WTC11 (cell line): ENCODE measurements around the gene PHLPP2. TPM values are rescaled to one million over a fixed set of nuclear protein-coding genes. Genes with fewer than 3 reads are reported as not detected.

ENCODE experiments used
- ATAC-seq: fragments of 200-7000 bp; cut with Tn5 transposase; 2 replicates; pipeline ENCODE4 v1.10.0; 2021; ENCODE audit warnings: mild to moderate bottlenecking, moderate library complexity
- CTCF ChIA-PET: fragments of 300-600 bp; sonication (Branson Sonifier 250); formaldehyde crosslinking; loops from one replicate; lab custom pipeline; 2021; ENCODE audit warnings: antibody characterized with exemption; lab: Charles Lee
- POLR2A ChIA-PET: fragments of 350-600 bp; sonication (Branson Sonifier 250); formaldehyde crosslinking; loops from one replicate; lab custom pipeline; 2021; ENCODE audit warnings: antibody characterized with exemption; lab: Charles Lee
- DNase-seq: peaks from one replicate; pipeline ENCODE4 v3.0.0; 2021; ENCODE audit warnings: low spot score
- H3K27ac Mint-ChIP-seq: 2 replicates; pipeline ENCODE4 v1.8.0; 2021; ENCODE audit warnings: mixed read lengths
- H3K27me3 Mint-ChIP-seq: 2 replicates; pipeline ENCODE4 v1.8.0; 2021; ENCODE audit warnings: low read depth, mild to moderate bottlenecking, moderate library complexity, mixed read lengths
- H3K36me3 Mint-ChIP-seq: 2 replicates; pipeline ENCODE4 v1.8.0; 2021; ENCODE audit warnings: mixed read lengths
- H3K4me1 Mint-ChIP-seq: 2 replicates; pipeline ENCODE4 v1.8.0; 2022; ENCODE audit warnings: mixed read lengths
- H3K4me3 Mint-ChIP-seq: 2 replicates; pipeline ENCODE4 v1.8.0; 2021; ENCODE audit warnings: mild to moderate bottlenecking, moderate library complexity, mixed read lengths
- H3K9me3 Mint-ChIP-seq: 2 replicates; pipeline ENCODE4 v1.8.0; 2021; ENCODE audit warnings: mixed read lengths
- AFF4 ChIP-seq: sonication (generic); formaldehyde crosslinking; IDR thresholded peaks from 2 replicates; pipeline ENCODE4 v1.8.1; 2023; ENCODE audit warnings: mild to moderate bottlenecking, missing genetic modification reagents, borderline replicate concordance
- ATF1 ChIP-seq: sonication (generic); formaldehyde crosslinking; IDR thresholded peaks from 2 replicates; pipeline ENCODE4 v1.8.1; 2023; ENCODE audit warnings: mild to moderate bottlenecking, moderate library complexity, missing genetic modification reagents
- E2F1 ChIP-seq: sonication (generic); formaldehyde crosslinking; IDR thresholded peaks from 2 replicates; pipeline ENCODE4 v1.8.0; 2022; ENCODE audit warnings: mild to moderate bottlenecking, missing genetic modification reagents
- ESRRA ChIP-seq: sonication (generic); formaldehyde crosslinking; IDR thresholded peaks from 2 replicates; pipeline ENCODE4 v1.8.1; 2022; ENCODE audit warnings: mild to moderate bottlenecking, missing genetic modification reagents, borderline replicate concordance
- FOXJ3 ChIP-seq: sonication (generic); formaldehyde crosslinking; IDR thresholded peaks from 2 replicates; pipeline ENCODE4 v1.9.0; 2021; ENCODE audit warnings: missing genetic modification reagents, mild to moderate bottlenecking, borderline replicate concordance
- GABPB1 ChIP-seq: sonication (generic); formaldehyde crosslinking; IDR thresholded peaks from 2 replicates; pipeline ENCODE4 v1.8.1; 2023; ENCODE audit warnings: mild to moderate bottlenecking, missing genetic modification reagents
- GRHL2 ChIP-seq: fragments of 250-450 bp; sonication (Bioruptor Pico); IDR thresholded peaks from 2 replicates; pipeline ENCODE4 v1.8.0; 2022; ENCODE audit warnings: mild to moderate bottlenecking, moderate library complexity; ENCODE audit not compliant: insufficient replicate concordance, severe bottlenecking
- MYBL2 ChIP-seq: sonication (generic); formaldehyde crosslinking; IDR thresholded peaks from 2 replicates; pipeline ENCODE4 v1.8.1; 2023; ENCODE audit warnings: mild to moderate bottlenecking, moderate library complexity, missing genetic modification reagents
- NFYB ChIP-seq: sonication (generic); formaldehyde crosslinking; conservative IDR thresholded peaks from 2 replicates; pipeline ENCODE4 v1.8.0; 2022; ENCODE audit warnings: low read depth, missing genetic modification reagents
- NR2C2 ChIP-seq: sonication (generic); formaldehyde crosslinking; IDR thresholded peaks from 2 replicates; pipeline ENCODE4 v1.8.0; 2022; ENCODE audit warnings: mild to moderate bottlenecking, missing genetic modification reagents
- PRDM15 ChIP-seq: sonication (generic); formaldehyde crosslinking; IDR thresholded peaks from 2 replicates; pipeline ENCODE4 v1.8.0; 2022; ENCODE audit warnings: missing genetic modification reagents
- PRRX2 ChIP-seq: fragments of 250-450 bp; sonication (Bioruptor Pico); IDR thresholded peaks from 2 replicates; pipeline ENCODE4 v1.8.0; 2021; ENCODE audit warnings: mild to moderate bottlenecking
- SMAD3 ChIP-seq: sonication (generic); formaldehyde crosslinking; IDR thresholded peaks from 2 replicates; pipeline ENCODE4 v1.8.0; 2022; ENCODE audit warnings: missing genetic modification reagents, mild to moderate bottlenecking, borderline replicate concordance
- TCF7 ChIP-seq: sonication (generic); formaldehyde crosslinking; IDR thresholded peaks from 2 replicates; pipeline ENCODE4 v1.8.0; 2022; ENCODE audit warnings: mild to moderate bottlenecking, low read depth, missing genetic modification reagents, moderate library complexity
- USF1 ChIP-seq: sonication (generic); formaldehyde crosslinking; IDR thresholded peaks from 2 replicates; pipeline ENCODE4 v1.8.0; 2022; ENCODE audit warnings: mild to moderate bottlenecking, missing genetic modification reagents
- ZBTB21 ChIP-seq: sonication (generic); formaldehyde crosslinking; IDR thresholded peaks from 2 replicates; pipeline ENCODE4 v1.8.1; 2023; ENCODE audit warnings: mild to moderate bottlenecking, missing genetic modification reagents, borderline replicate concordance
- ZNF232 ChIP-seq: sonication (generic); formaldehyde crosslinking; IDR thresholded peaks from 2 replicates; pipeline ENCODE4 v1.8.0; 2022; ENCODE audit warnings: mild to moderate bottlenecking, missing genetic modification reagents
- ZNF263 ChIP-seq: sonication (generic); formaldehyde crosslinking; IDR thresholded peaks from 2 replicates; pipeline ENCODE4 v1.8.1; 2022; ENCODE audit warnings: low read depth, mild to moderate bottlenecking, moderate library complexity, missing genetic modification reagents
- total RNA-seq: library from RNA; stranded (reverse); gene quantifications from 3 replicates; pipeline ENCODE4 v1.2.3, GENCODE V29; 2021
- TF ChIP-seq, protein P1 (sequence below): sonication (generic); formaldehyde crosslinking; IDR thresholded peaks from 2 replicates; pipeline ENCODE4 v1.8.1; 2022; ENCODE audit warnings: mild to moderate bottlenecking, missing genetic modification reagents, moderate library complexity, borderline replicate concordance
- TF ChIP-seq, protein P2 (sequence below): sonication (generic); formaldehyde crosslinking; IDR thresholded peaks from 2 replicates; pipeline ENCODE4 v1.8.0; 2022; ENCODE audit warnings: mild to moderate bottlenecking, missing genetic modification reagents
- TF ChIP-seq, protein P3 (sequence below): sonication (generic); formaldehyde crosslinking; conservative IDR thresholded peaks from 2 replicates; pipeline ENCODE4 v1.8.1; 2023; ENCODE audit warnings: mild to moderate bottlenecking, low read depth, missing genetic modification reagents, moderate library complexity

PHLPP2 gene
- total RNA-seq, 1 experiment from 2014 or later, result 29.3 TPM

GRCh38 chr16:71658771-71659170 is 65.7 kb downstream of the PHLPP2 start (continued):
- TF ChIP-seq, protein P1, sequence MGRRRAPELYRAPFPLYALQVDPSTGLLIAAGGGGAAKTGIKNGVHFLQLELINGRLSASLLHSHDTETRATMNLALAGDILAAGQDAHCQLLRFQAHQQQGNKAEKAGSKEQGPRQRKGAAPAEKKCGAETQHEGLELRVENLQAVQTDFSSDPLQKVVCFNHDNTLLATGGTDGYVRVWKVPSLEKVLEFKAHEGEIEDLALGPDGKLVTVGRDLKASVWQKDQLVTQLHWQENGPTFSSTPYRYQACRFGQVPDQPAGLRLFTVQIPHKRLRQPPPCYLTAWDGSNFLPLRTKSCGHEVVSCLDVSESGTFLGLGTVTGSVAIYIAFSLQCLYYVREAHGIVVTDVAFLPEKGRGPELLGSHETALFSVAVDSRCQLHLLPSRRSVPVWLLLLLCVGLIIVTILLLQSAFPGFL (CRISPR knock-in tag), result no peak
- TF ChIP-seq PRRX2 (no peak), GRHL2 (CRISPR knock-in tag) (no peak), USF1 (no peak), PRDM15 (CRISPR knock-in tag) (no peak), ZNF263 (CRISPR knock-in tag) (no peak), FOXJ3 (CRISPR knock-in tag) (no peak)
- TF ChIP-seq, protein P2, sequence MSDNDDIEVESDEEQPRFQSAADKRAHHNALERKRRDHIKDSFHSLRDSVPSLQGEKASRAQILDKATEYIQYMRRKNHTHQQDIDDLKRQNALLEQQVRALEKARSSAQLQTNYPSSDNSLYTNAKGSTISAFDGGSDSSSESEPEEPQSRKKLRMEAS (CRISPR knock-in tag), result no peak

DNA sequence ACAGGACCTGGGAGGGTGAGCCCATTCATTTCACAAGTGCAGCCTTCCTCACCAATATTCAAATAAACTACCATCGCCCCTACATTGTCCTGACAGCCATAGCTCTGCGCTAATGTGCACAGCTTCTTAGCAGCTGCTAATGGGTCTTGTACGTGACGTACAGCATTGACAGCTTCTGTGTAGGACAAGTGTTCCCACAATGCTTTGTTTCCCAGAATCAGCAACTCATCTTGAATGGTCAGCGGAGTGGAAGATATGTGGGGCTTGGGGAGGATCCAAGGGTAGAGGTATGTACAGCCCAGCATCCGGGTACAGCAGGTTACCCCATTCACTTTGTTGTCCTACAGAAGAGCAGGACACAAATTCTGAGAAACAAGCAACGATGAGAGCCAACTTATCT is 74.8 kb downstream of the PHLPP2 start:
- H3K4me1 Mint-ChIP-seq, result no peaks in the 10 kb centered on the region; the same call in 1 of the 2 replicates
- no peaks in the 10 kb centered on the region for H3K9me3 Mint-ChIP-seq
- POLR2A ChIA-PET, result no interaction called here
- no peak overlapping the region for H3K27ac Mint-ChIP-seq
- CTCF ChIA-PET, result no interaction called here
- TF ChIP-seq ZNF232 (CRISPR knock-in tag) (no peak), MYBL2 (no peak), ZBTB21 (CRISPR knock-in tag) (no peak), AFF4 (CRISPR knock-in tag) (no peak), GABPB1 (no peak), ATF1 (CRISPR knock-in tag) (no peak), NR2C2 (CRISPR knock-in tag) (no peak), FOXJ3 (CRISPR knock-in tag) (no peak), NFYB (no peak), SMAD3 (CRISPR knock-in tag) (no peak), GRHL2 (CRISPR knock-in tag) (no peak), TCF7 (CRISPR knock-in tag) (no peak), E2F1 (CRISPR knock-in tag) (no peak), ESRRA (no peak)
- TF ChIP-seq, protein P2 (CRISPR knock-in tag), result no peak
- TF ChIP-seq, protein P3, sequence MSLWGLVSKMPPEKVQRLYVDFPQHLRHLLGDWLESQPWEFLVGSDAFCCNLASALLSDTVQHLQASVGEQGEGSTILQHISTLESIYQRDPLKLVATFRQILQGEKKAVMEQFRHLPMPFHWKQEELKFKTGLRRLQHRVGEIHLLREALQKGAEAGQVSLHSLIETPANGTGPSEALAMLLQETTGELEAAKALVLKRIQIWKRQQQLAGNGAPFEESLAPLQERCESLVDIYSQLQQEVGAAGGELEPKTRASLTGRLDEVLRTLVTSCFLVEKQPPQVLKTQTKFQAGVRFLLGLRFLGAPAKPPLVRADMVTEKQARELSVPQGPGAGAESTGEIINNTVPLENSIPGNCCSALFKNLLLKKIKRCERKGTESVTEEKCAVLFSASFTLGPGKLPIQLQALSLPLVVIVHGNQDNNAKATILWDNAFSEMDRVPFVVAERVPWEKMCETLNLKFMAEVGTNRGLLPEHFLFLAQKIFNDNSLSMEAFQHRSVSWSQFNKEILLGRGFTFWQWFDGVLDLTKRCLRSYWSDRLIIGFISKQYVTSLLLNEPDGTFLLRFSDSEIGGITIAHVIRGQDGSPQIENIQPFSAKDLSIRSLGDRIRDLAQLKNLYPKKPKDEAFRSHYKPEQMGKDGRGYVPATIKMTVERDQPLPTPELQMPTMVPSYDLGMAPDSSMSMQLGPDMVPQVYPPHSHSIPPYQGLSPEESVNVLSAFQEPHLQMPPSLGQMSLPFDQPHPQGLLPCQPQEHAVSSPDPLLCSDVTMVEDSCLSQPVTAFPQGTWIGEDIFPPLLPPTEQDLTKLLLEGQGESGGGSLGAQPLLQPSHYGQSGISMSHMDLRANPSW, result no peak
- TF ChIP-seq, all 79 proteins: peak for 0
- peaks cover 44% of the 10 kb centered on the region for H3K36me3 Mint-ChIP-seq
- H3K4me3 Mint-ChIP-seq, result no peak overlapping the region
- ATAC-seq, result no peak
- H3K27me3 Mint-ChIP-seq, result no peaks in the 10 kb centered on the region
- DNase-seq, result no peak
